Stimulated activated CD4-positive, alpha-beta T cell treated with anti-CD3 and anti-CD28 coated beads, Interleukin-2, amount 100 ng/mL, for 4 hours (primary cell): Measurements from ENCODE around the gene CDRT4.

ENCODE experiments used
- DNase-seq: peaks from one replicate; pipeline ENCODE4 v3.0.0-alpha.2; 2020; ENCODE audit warnings: low read depth

CDRT4 gene

DNA sequence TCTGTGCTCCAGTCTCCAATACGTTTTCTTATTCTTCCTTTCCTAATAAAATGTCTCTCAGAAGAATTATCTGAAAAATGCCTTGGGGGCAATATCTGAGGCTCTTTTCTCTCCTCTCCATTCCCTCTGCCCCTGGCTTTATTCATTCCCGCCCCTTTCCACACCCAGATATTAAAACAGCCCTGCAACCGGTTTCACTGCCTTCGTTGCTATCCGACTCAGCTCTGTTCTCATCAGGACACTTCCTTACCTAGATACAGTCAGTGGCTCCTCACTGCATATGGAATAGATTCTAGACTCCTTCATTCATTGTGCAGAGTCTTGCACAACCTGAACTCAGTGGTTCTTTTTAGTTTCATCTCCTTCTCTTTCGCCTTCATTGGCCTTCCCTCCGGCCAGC is 74.0 kb downstream of the CDRT4 start:
- DNase-seq: no peak

GRCh38 chr17:15392326-15392741 is 75.1 kb downstream of the CDRT4 start:
- no peak for DNase-seq

GRCh38 chr17:15388356-15389041 is 78.9 kb downstream of the CDRT4 start:
- DNase-seq: no peak

DNA sequence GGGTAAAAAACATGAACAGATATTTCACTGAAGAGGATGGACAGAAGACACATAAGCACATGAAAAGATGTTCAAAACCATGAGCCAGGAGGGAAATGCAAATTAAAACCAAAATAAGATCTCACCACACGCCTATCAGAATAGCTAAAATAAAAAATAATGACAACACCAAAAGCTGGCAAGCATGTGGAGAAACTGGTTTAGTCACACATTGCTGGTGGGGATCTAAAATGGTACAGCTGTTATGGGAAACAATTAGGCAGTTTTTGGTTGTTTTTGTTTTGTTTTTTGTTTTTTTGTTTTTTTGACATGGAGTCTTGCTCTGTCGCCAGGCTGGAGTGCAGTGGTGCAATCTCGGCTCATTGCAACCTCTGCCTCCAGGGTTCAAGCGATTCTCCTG is 81.3 kb downstream of the CDRT4 start:
- no peak for DNase-seq
